ENCODE measurements around the gene SSR4. TPM values are rescaled to one million over a fixed set of nuclear protein-coding genes. Genes with fewer than 3 reads are reported as not detected.
"Not testable (repeated sequence)": the region's sequence is repeated elsewhere in the genome, so short reads cannot be mapped to it uniquely, and the experiment has no call there.

SSR4 gene
- total RNA-seq (2014; rRNA removed; shearing (Covaris generic)), result 227 and 287 TPM in 2 replicates

GRCh38 chrX:153794018-153794896 is at the start of gene SSR4, which contains the start of gene IDH3G:
Gene SSR4, plus strand, starts transcription at chrX:153794668. Its CDS starts 20 bp downstream, at chrX:153794688.
Gene IDH3G, minus strand, starts transcription at chrX:153794375. Its CDS starts 49 bp downstream, at chrX:153794326.
- peak; percentile 97 for DNase-seq (ENCODE audit: low spot score)

- not testable (repeated sequence) for DNase-seq (ENCODE audit: low spot score)
Observed at GRCh38 chrX:153745067-153745433, 49.4 kb upstream of the SSR4 start.

- no peak for DNase-seq (ENCODE audit: low spot score)
Observed at GRCh38 chrX:153746359-153746758, 48.1 kb upstream of the SSR4 start.

- not testable (repeated sequence) for DNase-seq (ENCODE audit: low spot score)
Observed at GRCh38 chrX:153746991-153747390, 47.5 kb upstream of the SSR4 start.

GRCh38 chrX:153749017-153749416 is 45.5 kb upstream of the SSR4 start:
- not testable (repeated sequence) for DNase-seq (ENCODE audit: low spot score)

- DNase-seq (ENCODE audit: low spot score), result no peak
Observed at GRCh38 chrX:153750127-153750774, 44.2 kb upstream of the SSR4 start.

GRCh38 chrX:153755136-153755535 is 39.3 kb upstream of the SSR4 start:
- no peak for DNase-seq (ENCODE audit: low spot score)

GRCh38 chrX:153761863-153762262 is 32.6 kb upstream of the SSR4 start:
- no peak for DNase-seq (ENCODE audit: low spot score)

- DNase-seq (ENCODE audit: low spot score), result no peak
Observed at GRCh38 chrX:153762626-153763173, 31.8 kb upstream of the SSR4 start.

GRCh38 chrX:153763298-153763932 is 31.1 kb upstream of the SSR4 start:
- DNase-seq (ENCODE audit: low spot score), result no peak

- peak; percentile 80 for DNase-seq (ENCODE audit: low spot score)
Observed at GRCh38 chrX:153763989-153764755, 30.3 kb upstream of the SSR4 start, which contains the start of gene PLXNB3. Gene PLXNB3, plus strand, starts transcription at chrX:153764249. Its CDS starts 1,287 bp downstream, at chrX:153765536.

GRCh38 chrX:153764786-153765137 is 29.7 kb upstream of the SSR4 start:
- DNase-seq (ENCODE audit: low spot score), result no peak

GRCh38 chrX:153765138-153766079 is 29.1 kb upstream of the SSR4 start:
- peak; percentile 26 for DNase-seq (ENCODE audit: low spot score)

- peak; percentile 79 for DNase-seq (ENCODE audit: low spot score)
Observed at GRCh38 chrX:153766098-153766817, 28.2 kb upstream of the SSR4 start.

GRCh38 chrX:153766871-153767673 is 27.4 kb upstream of the SSR4 start:
- DNase-seq (ENCODE audit: low spot score), result no peak

- DNase-seq (ENCODE audit: low spot score), result no peak
Observed at GRCh38 chrX:153767674-153768055, 26.8 kb upstream of the SSR4 start.

GRCh38 chrX:153768311-153769157 is 25.9 kb upstream of the SSR4 start:
- DNase-seq (ENCODE audit: low spot score), result no peak

Measured in A172 (cell line).